Hippocampal formation (tissue), 2 donors: ENCODE measurements around the gene ATP8B1.

Source experiments
- DNase-seq, 2 donors: peaks; one replicate each; lab custom pipeline; 2025; lab: John Stamatoyannopoulos, UW

Gene ATP8B1

GRCh38 chr18:57792631-57793301, 10.3 kb downstream of the ATP8B1 start:
- DNase-seq: no peak

- no peak for DNase-seq
These were observed 11.2 kb downstream of the ATP8B1 start for GRCh38 chr18:57791911-57792310.

GRCh38 chr18:57791192-57791591, 11.9 kb downstream of the ATP8B1 start:
- DNase-seq: no peak

GRCh38 chr18:57790316-57790715, 12.8 kb downstream of the ATP8B1 start:
- DNase-seq: no peak

GRCh38 chr18:57789759-57790158, 13.4 kb downstream of the ATP8B1 start:
- DNase-seq: no peak

- DNase-seq: no peak
These were observed 14.0 kb downstream of the ATP8B1 start for GRCh38 chr18:57789090-57789489.

GRCh38 chr18:57787068-57787685, 15.9 kb downstream of the ATP8B1 start:
- DNase-seq: no peak

GRCh38 chr18:57785751-57786437, 17.2 kb downstream of the ATP8B1 start:
- DNase-seq: no peak

- DNase-seq: no peak
These were observed 18.4 kb downstream of the ATP8B1 start for GRCh38 chr18:57784801-57785114.

GRCh38 chr18:57784034-57784800, 18.9 kb downstream of the ATP8B1 start:
- DNase-seq: no peak

GRCh38 chr18:57782049-57782448, 21.1 kb downstream of the ATP8B1 start:
- no peak for DNase-seq

- DNase-seq: no peak
These were observed 22.3 kb downstream of the ATP8B1 start for GRCh38 chr18:57780706-57781347.

GRCh38 chr18:57780318-57780705, 22.8 kb downstream of the ATP8B1 start:
- no peak for DNase-seq

- DNase-seq: no peak
These were observed 26.3 kb downstream of the ATP8B1 start for GRCh38 chr18:57776767-57777166.

- no peak for DNase-seq
These were observed 26.8 kb downstream of the ATP8B1 start for GRCh38 chr18:57776354-57776753.

- no peak for DNase-seq
These were observed 27.2 kb downstream of the ATP8B1 start for GRCh38 chr18:57775937-57776336.

GRCh38 chr18:57772387-57772799, 30.7 kb downstream of the ATP8B1 start:
- no peak for DNase-seq

- DNase-seq: no peak
These were observed 31.5 kb downstream of the ATP8B1 start for GRCh38 chr18:57771626-57772025.

GRCh38 chr18:57771193-57771592, 31.9 kb downstream of the ATP8B1 start:
- DNase-seq: no peak

GRCh38 chr18:57768537-57769326, 34.4 kb downstream of the ATP8B1 start:
- DNase-seq: no peak
